Stimulated activated CD4-positive, alpha-beta T cell treated with anti-CD3 and anti-CD28 coated beads, Interleukin-2, amount 100 ng/mL, for 24 hours (primary cell): ENCODE results near the gene UNC5B.

Experiments used
- DNase-seq, 2 donors: peaks; one replicate each; pipeline ENCODE4 v3.0.0-alpha.2; 2020

Gene UNC5B

GRCh38 chr10:71223347-71224058, 11.1 kb downstream of the UNC5B start:
- DNase-seq, result no peak

GRCh38 chr10:71225291-71226058, 13.1 kb downstream of the UNC5B start:
- DNase-seq, result no peak

- DNase-seq, result no peak
These were observed 16.7 kb downstream of the UNC5B start for GRCh38 chr10:71228875-71229675.

GRCh38 chr10:71229726-71230655, 17.6 kb downstream of the UNC5B start:
- no peak for DNase-seq

GRCh38 chr10:71230656-71231025, 18.3 kb downstream of the UNC5B start:
- DNase-seq, result no peak

GRCh38 chr10:71231206-71231605, 18.8 kb downstream of the UNC5B start:
- no peak for DNase-seq

GRCh38 chr10:71232089-71232998, 20.0 kb downstream of the UNC5B start:
- no peak for DNase-seq

- DNase-seq, result no peak
These were observed 21.1 kb downstream of the UNC5B start for GRCh38 chr10:71233482-71233892.

- DNase-seq, result no peak
These were observed 21.9 kb downstream of the UNC5B start for GRCh38 chr10:71234004-71234894.

- no peak for DNase-seq
These were observed 22.8 kb downstream of the UNC5B start for GRCh38 chr10:71234970-71235685.

- no peak for DNase-seq
These were observed 23.4 kb downstream of the UNC5B start for GRCh38 chr10:71235808-71236207.

- no peak for DNase-seq
These were observed 23.9 kb downstream of the UNC5B start for GRCh38 chr10:71236286-71236685.

GRCh38 chr10:71236822-71237682, 24.7 kb downstream of the UNC5B start:
- DNase-seq, result no peak

- no peak for DNase-seq
These were observed 25.7 kb downstream of the UNC5B start for GRCh38 chr10:71237843-71238623.

- DNase-seq, result no peak
These were observed 26.3 kb downstream of the UNC5B start for GRCh38 chr10:71238626-71239025.

GRCh38 chr10:71239131-71239915, 27.0 kb downstream of the UNC5B start:
- no peak for DNase-seq
